ENCODE measurements around the gene ADCY9.

The ADCY9 gene

GRCh38 chr16:3968551-3968950, 147.7 kb downstream of the ADCY9 start:
- TF ChIP-seq REST (IDR thresholded peaks at IDR 0.05; ENCODE audit: insufficient read depth in 1 of 2, low read depth in 2 of 2, low read length in 2 of 2) (no peak), SIN3A (IDR thresholded peaks at IDR 0.05; ENCODE audit: borderline replicate concordance, insufficient read depth, low read length) (no peak), POLR2AphosphoS5 (IDR thresholded peaks at IDR 0.05; ENCODE audit: low read depth, low read length) (no peak), TAF1 (IDR thresholded peaks at IDR 0.05; ENCODE audit: borderline replicate concordance, insufficient read depth, low read length) (no peak), FOXP2 (optimal IDR thresholded peaks at IDR 0.05; ENCODE audit: borderline replicate concordance, extremely low read depth, extremely low read length, insufficient read depth) (no peak)

- no peak for TF ChIP-seq POLR2AphosphoS5 (IDR thresholded peaks at IDR 0.05; ENCODE audit: low read depth, low read length)
These were observed 149.6 kb downstream of the ADCY9 start for GRCh38 chr16:3966681-3967080.

- TF ChIP-seq POLR2AphosphoS5 (IDR thresholded peaks at IDR 0.05; ENCODE audit: low read depth, low read length) (no peak), REST (IDR thresholded peaks at IDR 0.05; ENCODE audit: insufficient read depth in 1 of 2, low read depth in 2 of 2, low read length in 2 of 2) (no peak), SIN3A (IDR thresholded peaks at IDR 0.05; ENCODE audit: borderline replicate concordance, insufficient read depth, low read length) (no peak), FOXP2 (optimal IDR thresholded peaks at IDR 0.05; ENCODE audit: borderline replicate concordance, extremely low read depth, extremely low read length, insufficient read depth) (no peak), TAF1 (IDR thresholded peaks at IDR 0.05; ENCODE audit: borderline replicate concordance, insufficient read depth, low read length) (no peak)
These were observed 150.3 kb downstream of the ADCY9 start for GRCh38 chr16:3965781-3966582.

- TF ChIP-seq TAF1 (IDR thresholded peaks at IDR 0.05; ENCODE audit: borderline replicate concordance, insufficient read depth, low read length) (no peak), REST (IDR thresholded peaks at IDR 0.05; ENCODE audit: insufficient read depth in 1 of 2, low read depth in 2 of 2, low read length in 2 of 2) (no peak), SIN3A (IDR thresholded peaks at IDR 0.05; ENCODE audit: borderline replicate concordance, insufficient read depth, low read length) (no peak), FOXP2 (optimal IDR thresholded peaks at IDR 0.05; ENCODE audit: borderline replicate concordance, extremely low read depth, extremely low read length, insufficient read depth) (no peak), POLR2AphosphoS5 (IDR thresholded peaks at IDR 0.05; ENCODE audit: low read depth, low read length) (no peak)
These were observed 150.9 kb downstream of the ADCY9 start for GRCh38 chr16:3965306-3965705.

- TF ChIP-seq POLR2AphosphoS5 (IDR thresholded peaks at IDR 0.05; ENCODE audit: low read depth, low read length), result no peak
- no peak for TF ChIP-seq FOXP2 (optimal IDR thresholded peaks at IDR 0.05; ENCODE audit: borderline replicate concordance, extremely low read depth, extremely low read length, insufficient read depth)
- TF ChIP-seq TAF1 (IDR thresholded peaks at IDR 0.05; ENCODE audit: borderline replicate concordance, insufficient read depth, low read length), result no peak
- no peak for TF ChIP-seq SIN3A (IDR thresholded peaks at IDR 0.05; ENCODE audit: borderline replicate concordance, insufficient read depth, low read length)
- TF ChIP-seq REST (IDR thresholded peaks at IDR 0.05; ENCODE audit: insufficient read depth in 1 of 2, low read depth in 2 of 2, low read length in 2 of 2), result no peak
These were observed 151.5 kb downstream of the ADCY9 start for GRCh38 chr16:3964686-3965290.
